Measurements from ENCODE around the gene HOXD3. TPM values are rescaled to one million over a fixed set of nuclear protein-coding genes. Genes with fewer than 3 reads are reported as not detected.
A peak's percentile ranks its signal among the peaks of the same experiment; 100 is the strongest.

Gene HOXD3
- total RNA-seq, 1 donor from 2014 or later: 5.6 TPM

- no peak for DNase-seq (ENCODE audit: low read depth in 2 of 2)
These were observed 49.0 kb downstream of the HOXD3 start for GRCh38 chr2:176206136-176206535.

GRCh38 chr2:176206682-176207081 lies 49.6 kb downstream of the HOXD3 start:
- DNase-seq (ENCODE audit: low read depth in 2 of 2): no peak

- DNase-seq (ENCODE audit: low read depth in 2 of 2): no peak
These were observed 54.0 kb downstream of the HOXD3 start for GRCh38 chr2:176211110-176211509.

- peak in 1 of 2 donors; percentile 74 for DNase-seq (ENCODE audit: low read depth in 2 of 2)
These were observed 55.2 kb downstream of the HOXD3 start for GRCh38 chr2:176212276-176212675.

GRCh38 chr2:176213406-176213805 lies 56.3 kb downstream of the HOXD3 start:
- DNase-seq (ENCODE audit: low read depth in 2 of 2): no peak

Other genes starting within 250 kb of the HOXD3 start
- 4.2 and 5.7 TPM in 2 replicates for gene LNPK, start 155.0 kb upstream of the HOXD3 start, total RNA-seq
- gene EVX2, start 73.3 kb upstream of the HOXD3 start, total RNA-seq: not detected in 2 replicates
- gene HOXD13, start 64.6 kb upstream of the HOXD3 start, total RNA-seq: under 0.01 TPM in 1 of 2 replicates, not detected in the other
- not detected in 2 replicates for gene HOXD12, start 57.5 kb upstream of the HOXD3 start, total RNA-seq
- gene HOXD11, start 50.0 kb upstream of the HOXD3 start, total RNA-seq: not detected in 2 replicates
- 7.8 and 9.9 TPM in 2 replicates for gene HOXD10, start 40.5 kb upstream of the HOXD3 start, total RNA-seq
- gene HOXD9, start 34.6 kb upstream of the HOXD3 start, total RNA-seq: 16.8 and 18.6 TPM in 2 replicates
- gene HOXD8, start 27.6 kb upstream of the HOXD3 start, total RNA-seq: 17.2 and 20.9 TPM in 2 replicates
- gene HOXD4, start 5.8 kb upstream of the HOXD3 start, total RNA-seq: 2.3 and 2.5 TPM in 2 replicates
- 4.6 and 8.2 TPM in 2 replicates for gene HOXD1, start 31.4 kb downstream of the HOXD3 start, total RNA-seq
- gene MTX2, start 112.1 kb downstream of the HOXD3 start, total RNA-seq: 23.2 and 26.8 TPM in 2 replicates